C4-2B (cell line): ENCODE measurements around the gene NOP14.

Experiments
- ZFX ChIP-seq: fragments of 450-650 bp; IDR thresholded peaks from 2 replicates; pipeline ENCODE4 v1.6.1; 2017
- TF ChIP-seq, protein P1 (sequence below): fragments of 450-650 bp; conservative IDR thresholded peaks from 2 replicates; pipeline ENCODE4 v1.5.1; 2017; ENCODE audit warnings: mild to moderate bottlenecking

GRCh38 chr4:2962614-2963174 lies 512 bp downstream of the NOP14 start:
- TF ChIP-seq, protein P1, sequence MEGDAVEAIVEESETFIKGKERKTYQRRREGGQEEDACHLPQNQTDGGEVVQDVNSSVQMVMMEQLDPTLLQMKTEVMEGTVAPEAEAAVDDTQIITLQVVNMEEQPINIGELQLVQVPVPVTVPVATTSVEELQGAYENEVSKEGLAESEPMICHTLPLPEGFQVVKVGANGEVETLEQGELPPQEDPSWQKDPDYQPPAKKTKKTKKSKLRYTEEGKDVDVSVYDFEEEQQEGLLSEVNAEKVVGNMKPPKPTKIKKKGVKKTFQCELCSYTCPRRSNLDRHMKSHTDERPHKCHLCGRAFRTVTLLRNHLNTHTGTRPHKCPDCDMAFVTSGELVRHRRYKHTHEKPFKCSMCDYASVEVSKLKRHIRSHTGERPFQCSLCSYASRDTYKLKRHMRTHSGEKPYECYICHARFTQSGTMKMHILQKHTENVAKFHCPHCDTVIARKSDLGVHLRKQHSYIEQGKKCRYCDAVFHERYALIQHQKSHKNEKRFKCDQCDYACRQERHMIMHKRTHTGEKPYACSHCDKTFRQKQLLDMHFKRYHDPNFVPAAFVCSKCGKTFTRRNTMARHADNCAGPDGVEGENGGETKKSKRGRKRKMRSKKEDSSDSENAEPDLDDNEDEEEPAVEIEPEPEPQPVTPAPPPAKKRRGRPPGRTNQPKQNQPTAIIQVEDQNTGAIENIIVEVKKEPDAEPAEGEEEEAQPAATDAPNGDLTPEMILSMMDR = no peak
- TF ChIP-seq ZFX = no peak
